ENCODE data around the gene SNRNP25.

Gene SNRNP25

DNA sequence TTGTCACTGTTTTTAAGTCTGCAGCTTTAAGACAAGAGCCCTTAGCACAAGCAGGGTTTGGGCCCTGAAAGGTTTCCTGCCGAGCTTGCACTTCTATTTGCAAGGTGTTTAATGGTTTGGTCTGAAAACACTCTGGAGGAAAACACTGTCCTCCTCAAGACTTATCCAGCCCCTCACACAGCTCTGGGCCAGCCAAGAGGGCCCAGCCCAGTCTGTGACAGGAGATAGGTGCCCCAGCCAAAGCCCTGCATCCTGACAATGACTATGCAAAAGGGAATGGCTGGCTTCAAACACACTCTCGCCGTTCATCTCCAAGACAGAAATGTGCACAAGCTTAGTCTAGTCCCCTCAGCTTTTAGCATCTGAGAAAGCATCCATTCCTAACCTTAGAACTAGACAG lies 51.3 kb downstream of the SNRNP25 start:
- no peak overlapping the region for H3K4me3 ChIP-seq (ENCODE audit: insufficient read depth, low read length, poor library complexity, severe bottlenecking)
- H3K9me3 ChIP-seq (ENCODE audit: insufficient read depth, low read length) = no peaks in the 10 kb centered on the region
- no peaks in the 10 kb centered on the region for H3K9me2 ChIP-seq (replicated peaks; ENCODE audit: insufficient read depth, low read length)
- H3K27ac ChIP-seq (ENCODE audit: low read depth, low read length) = no peak overlapping the region
- no peak overlapping the region for H2AFZ ChIP-seq (ENCODE audit: low read depth, low read length, severe bottlenecking)
- TF ChIP-seq EZH2phosphoT487 (conservative IDR thresholded peaks at IDR 0.05; ENCODE audit: low read length) = no peak
- TF ChIP-seq, protein P1, sequence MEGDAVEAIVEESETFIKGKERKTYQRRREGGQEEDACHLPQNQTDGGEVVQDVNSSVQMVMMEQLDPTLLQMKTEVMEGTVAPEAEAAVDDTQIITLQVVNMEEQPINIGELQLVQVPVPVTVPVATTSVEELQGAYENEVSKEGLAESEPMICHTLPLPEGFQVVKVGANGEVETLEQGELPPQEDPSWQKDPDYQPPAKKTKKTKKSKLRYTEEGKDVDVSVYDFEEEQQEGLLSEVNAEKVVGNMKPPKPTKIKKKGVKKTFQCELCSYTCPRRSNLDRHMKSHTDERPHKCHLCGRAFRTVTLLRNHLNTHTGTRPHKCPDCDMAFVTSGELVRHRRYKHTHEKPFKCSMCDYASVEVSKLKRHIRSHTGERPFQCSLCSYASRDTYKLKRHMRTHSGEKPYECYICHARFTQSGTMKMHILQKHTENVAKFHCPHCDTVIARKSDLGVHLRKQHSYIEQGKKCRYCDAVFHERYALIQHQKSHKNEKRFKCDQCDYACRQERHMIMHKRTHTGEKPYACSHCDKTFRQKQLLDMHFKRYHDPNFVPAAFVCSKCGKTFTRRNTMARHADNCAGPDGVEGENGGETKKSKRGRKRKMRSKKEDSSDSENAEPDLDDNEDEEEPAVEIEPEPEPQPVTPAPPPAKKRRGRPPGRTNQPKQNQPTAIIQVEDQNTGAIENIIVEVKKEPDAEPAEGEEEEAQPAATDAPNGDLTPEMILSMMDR (IDR thresholded peaks at IDR 0.05; ENCODE audit: insufficient read depth, low read length, poor library complexity, severe bottlenecking) = no peak
- H3K27me3 ChIP-seq (ENCODE audit: low read length) = no peaks in the 10 kb centered on the region
- H4K20me1 ChIP-seq (ENCODE audit: low read depth, low read length) = no peaks in the 10 kb centered on the region
- no peak overlapping the region for H3K9ac ChIP-seq (ENCODE audit: low read length)
- H3K79me2 ChIP-seq (ENCODE audit: insufficient read depth, low read length) = no peaks in the 10 kb centered on the region
- no peak overlapping the region for H3K4me2 ChIP-seq (ENCODE audit: low read depth, low read length, poor library complexity, severe bottlenecking)
- no peaks in the 10 kb centered on the region for H3F3A ChIP-seq (ENCODE audit: insufficient read depth)
- no peaks in the 10 kb centered on the region for H3K36me3 ChIP-seq (ENCODE audit: low read length)

DNA sequence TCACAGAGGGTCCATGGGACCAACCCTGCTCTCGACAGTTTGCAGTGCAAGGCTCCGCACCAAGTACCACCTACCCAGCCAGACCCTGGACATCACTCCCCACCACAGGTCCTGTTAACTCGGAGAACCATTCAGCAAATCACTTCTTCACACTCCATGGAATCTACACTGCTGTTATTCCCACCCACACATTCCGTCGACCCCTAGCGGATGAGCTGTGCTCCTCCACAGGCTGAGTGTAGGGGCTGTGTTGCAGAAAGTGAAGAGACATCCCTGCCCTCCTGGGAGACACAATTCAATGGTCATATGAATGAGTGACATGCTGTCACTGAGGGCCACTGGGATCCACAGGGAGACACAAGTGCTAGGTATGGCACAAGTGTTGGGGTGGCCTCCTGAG lies 51.9 kb downstream of the SNRNP25 start:
- Histone ChIP-seq H3K4me2 (ENCODE audit: low read depth, low read length, poor library complexity, severe bottlenecking) (no peak overlapping the region), H3F3A (ENCODE audit: insufficient read depth) (no peaks in the 10 kb centered on the region), H3K9me3 (ENCODE audit: insufficient read depth, low read length) (no peaks in the 10 kb centered on the region), H3K9me2 (replicated peaks; ENCODE audit: insufficient read depth, low read length) (no peaks in the 10 kb centered on the region), H3K36me3 (ENCODE audit: low read length) (no peaks in the 10 kb centered on the region), H3K9ac (ENCODE audit: low read length) (no peak overlapping the region), H3K27me3 (ENCODE audit: low read length) (no peaks in the 10 kb centered on the region), H3K79me2 (ENCODE audit: insufficient read depth, low read length) (no peaks in the 10 kb centered on the region), H3K27ac (ENCODE audit: low read depth, low read length) (no peak overlapping the region), H3K4me3 (ENCODE audit: insufficient read depth, low read length, poor library complexity, severe bottlenecking) (no peak overlapping the region), H4K20me1 (ENCODE audit: low read depth, low read length) (no peaks in the 10 kb centered on the region), H2AFZ (ENCODE audit: low read depth, low read length, severe bottlenecking) (no peak overlapping the region)
- TF ChIP-seq, protein P1 (IDR thresholded peaks at IDR 0.05; ENCODE audit: insufficient read depth, low read length, poor library complexity, severe bottlenecking) = no peak

DNA sequence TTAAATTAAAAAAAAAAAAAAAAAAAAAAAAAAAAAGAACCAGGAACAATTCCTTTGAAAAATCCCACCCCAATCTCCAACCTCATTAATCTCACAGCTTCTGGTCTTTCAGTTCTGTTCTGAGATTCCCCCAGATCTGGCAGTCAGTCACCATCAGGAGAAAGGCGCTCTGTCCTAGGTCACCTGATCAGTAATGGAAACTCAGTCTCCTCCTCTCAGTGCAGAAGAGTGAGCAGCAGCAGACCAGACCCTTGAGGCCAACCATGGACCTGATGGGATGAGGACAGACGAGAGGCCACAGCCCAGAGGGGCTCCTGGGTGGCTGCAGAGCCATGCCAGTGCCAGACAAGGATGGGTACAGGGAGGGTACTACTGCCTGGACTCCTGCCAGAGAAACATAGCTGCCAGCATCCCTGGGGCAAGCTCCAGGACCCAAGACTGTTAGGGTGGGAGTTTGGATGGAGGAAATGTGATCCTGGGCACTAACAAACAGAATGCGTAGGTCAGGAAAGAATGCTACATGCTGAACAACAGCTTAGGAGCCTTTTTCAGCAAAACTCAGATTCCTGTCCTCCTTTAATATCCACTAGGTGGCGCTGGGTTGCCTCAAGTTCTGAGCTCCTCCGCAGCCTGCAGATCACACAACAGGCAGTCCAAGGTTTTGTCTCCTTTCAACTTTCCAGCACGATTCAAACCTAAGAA lies 53.1 kb downstream of the SNRNP25 start:
- no peaks in the 10 kb centered on the region for H3K27me3 ChIP-seq (ENCODE audit: low read length)
- no peak overlapping the region for H3K4me3 ChIP-seq (ENCODE audit: insufficient read depth, low read length, poor library complexity, severe bottlenecking)
- H3K27ac ChIP-seq (ENCODE audit: low read depth, low read length) = no peak overlapping the region
- H3F3A ChIP-seq (ENCODE audit: insufficient read depth) = no peaks in the 10 kb centered on the region
- no peaks in the 10 kb centered on the region for H3K36me3 ChIP-seq (ENCODE audit: low read length)
- no peak overlapping the region for H2AFZ ChIP-seq (ENCODE audit: low read depth, low read length, severe bottlenecking)
- H3K9me3 ChIP-seq (ENCODE audit: insufficient read depth, low read length) = no peaks in the 10 kb centered on the region
- no peaks in the 10 kb centered on the region for H3K9me2 ChIP-seq (replicated peaks; ENCODE audit: insufficient read depth, low read length)
- TF ChIP-seq EZH2phosphoT487 (conservative IDR thresholded peaks at IDR 0.05; ENCODE audit: low read length) = no peak
- TF ChIP-seq, protein P1 (IDR thresholded peaks at IDR 0.05; ENCODE audit: insufficient read depth, low read length, poor library complexity, severe bottlenecking) = peak; percentile 67
- no peaks in the 10 kb centered on the region for H4K20me1 ChIP-seq (ENCODE audit: low read depth, low read length)
- no peak overlapping the region for H3K4me2 ChIP-seq (ENCODE audit: low read depth, low read length, poor library complexity, severe bottlenecking)
- no peak overlapping the region for H3K9ac ChIP-seq (ENCODE audit: low read length)
- no peaks in the 10 kb centered on the region for H3K79me2 ChIP-seq (ENCODE audit: insufficient read depth, low read length)

All from SU-DHL-6 (cell line).